Suppressor macrophage (primary cell): ENCODE data around the gene GNA12.
"Not testable (repeated sequence)": the region's sequence is repeated elsewhere in the genome, so short reads cannot be mapped to it uniquely, and the experiment has no call there.

Experiments
- DNase-seq, 4 experiments: peaks; one replicate each; pipeline ENCODE4 v3.0.0-alpha.2; 2020 to 2022

The GNA12 gene

GRCh38 chr7:2743523-2744185 is 100.5 kb downstream of the GNA12 start:
- DNase-seq = not testable (repeated sequence)

DNA sequence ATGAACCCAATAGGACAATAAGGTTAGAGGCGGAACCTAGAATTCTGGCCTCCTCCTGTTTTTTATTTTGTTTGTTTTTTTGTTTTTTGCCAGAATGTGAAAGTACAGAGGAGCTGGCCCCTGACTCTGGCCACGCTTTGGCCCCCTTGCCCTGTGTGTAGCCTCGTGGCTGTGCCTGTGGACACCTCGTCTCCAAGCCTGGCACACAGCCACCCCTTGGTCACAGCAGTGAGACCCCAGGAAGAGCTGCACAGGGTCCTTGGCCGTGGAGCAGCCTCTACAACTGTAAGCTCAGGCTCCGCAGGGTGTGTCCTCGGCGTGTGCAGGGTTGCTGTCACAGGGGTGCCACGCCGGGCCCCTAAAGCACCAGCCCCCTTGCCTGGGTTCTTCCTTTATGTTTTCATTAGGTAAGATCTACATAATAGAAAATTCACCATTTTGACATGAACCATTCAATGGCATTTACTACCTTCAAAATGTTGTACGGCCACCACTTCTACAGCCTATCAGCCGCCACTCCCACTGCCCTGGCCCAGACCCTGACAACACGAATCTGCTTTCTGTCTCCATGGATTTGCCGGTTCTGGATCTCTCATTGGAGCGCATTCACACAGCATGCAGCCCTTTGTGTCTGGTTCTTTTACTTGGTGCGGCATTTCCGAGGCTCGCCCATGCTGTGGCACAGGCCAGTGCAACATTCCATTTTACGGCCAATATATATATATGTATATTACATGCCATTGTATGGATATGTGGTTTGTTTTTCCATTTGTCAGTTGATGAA is 105.2 kb downstream of the GNA12 start:
- peak in 1 of 4 experiments; percentile 3 for DNase-seq

- DNase-seq = peak; percentile 85 to 96 (median 88)
Measured at GRCh38 chr7:2737771-2738540, 106.2 kb downstream of the GNA12 start.

- DNase-seq = peak in 1 of 4 experiments; percentile 2
Measured at GRCh38 chr7:2737005-2737743, 106.9 kb downstream of the GNA12 start.

DNA sequence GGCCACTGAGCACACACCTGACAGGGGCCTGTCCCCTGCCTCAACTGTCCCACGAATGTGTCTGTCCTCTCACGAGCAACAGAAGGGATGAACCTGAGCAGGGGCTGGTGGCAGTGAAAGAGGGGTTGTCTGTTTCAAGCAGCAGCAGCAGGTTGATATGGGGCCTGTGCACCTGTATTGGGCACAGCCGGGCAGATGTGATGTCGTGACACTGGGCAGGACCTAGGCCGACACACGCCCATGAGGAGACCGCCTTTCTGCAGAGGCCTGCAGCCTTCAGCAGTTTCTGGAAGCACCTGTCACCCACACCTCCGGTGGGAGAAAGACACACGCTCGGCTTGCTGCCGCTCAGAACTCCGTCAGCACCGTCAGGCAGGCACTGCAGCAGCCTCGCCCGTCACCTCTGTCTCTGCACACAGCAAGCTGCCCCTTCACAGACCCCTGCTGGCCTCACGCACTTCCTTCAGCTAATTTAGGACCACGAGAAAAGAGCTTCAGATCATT is 107.6 kb downstream of the GNA12 start:
- DNase-seq = no peak

DNA sequence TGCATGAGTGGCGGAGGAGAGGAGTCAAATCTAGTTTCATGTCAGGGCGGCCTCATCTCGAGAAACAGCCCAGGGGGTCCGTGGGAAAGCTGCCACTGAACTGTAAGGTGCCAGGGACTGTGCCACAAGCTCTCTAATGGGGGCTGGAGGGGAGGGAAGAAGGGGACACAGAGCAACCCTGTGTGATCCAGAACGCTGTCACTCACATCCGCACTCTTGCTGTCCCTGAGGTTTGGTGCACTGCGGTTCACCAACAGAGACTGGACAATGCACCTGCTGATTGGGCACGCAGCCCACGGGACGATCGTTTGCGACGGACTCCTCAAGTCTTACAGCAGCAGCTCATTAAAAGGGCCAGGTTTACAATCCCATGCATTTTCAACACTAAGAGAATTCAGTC is 108.4 kb downstream of the GNA12 start:
- DNase-seq = peak in 1 of 4 experiments; percentile 9

- DNase-seq = peak; percentile 85 to 94 (median 92)
Measured at GRCh38 chr7:2734751-2735571, 109.1 kb downstream of the GNA12 start.

DNA sequence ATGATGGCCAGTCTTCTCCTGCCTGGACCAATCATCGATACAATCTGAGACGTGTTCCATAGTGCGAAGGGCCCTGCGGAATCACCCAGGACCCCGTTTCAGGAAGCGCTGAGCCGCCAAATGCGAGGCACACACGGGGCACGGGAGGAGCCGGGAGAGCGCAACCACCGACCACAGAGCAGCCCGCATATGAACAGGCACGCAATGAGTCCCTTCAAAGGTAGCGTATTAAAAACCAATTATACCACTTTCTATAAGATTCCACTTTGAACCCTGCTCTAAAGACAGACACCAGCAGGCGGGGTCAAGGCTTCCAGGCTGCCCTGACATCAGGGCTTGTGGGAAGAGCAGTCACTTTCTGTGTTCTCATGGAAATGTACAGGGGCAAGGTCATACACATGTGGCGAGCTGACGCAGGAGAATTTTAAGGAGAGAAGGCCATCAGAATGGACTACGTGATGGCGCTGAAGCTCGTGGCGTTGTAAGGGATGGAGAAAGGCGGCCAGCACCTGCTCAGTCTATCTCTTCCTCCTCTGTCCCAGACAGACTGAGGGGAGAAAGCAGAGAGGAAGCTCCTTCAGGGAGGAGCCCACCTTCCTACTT is 109.9 kb downstream of the GNA12 start:
- peak; percentile 51 to 77 (median 60) for DNase-seq

- DNase-seq = peak; percentile 21 to 58 (median 48)
Measured at GRCh38 chr7:2732959-2733584, 111.0 kb downstream of the GNA12 start.

GRCh38 chr7:2732388-2732787 is 111.7 kb downstream of the GNA12 start:
- no peak for DNase-seq

GRCh38 chr7:2730846-2731770 is 113.0 kb downstream of the GNA12 start:
- peak in 1 of 4 experiments; percentile 27 for DNase-seq

GRCh38 chr7:2729893-2730716 is 114.0 kb downstream of the GNA12 start:
- peak in 2 of 4 experiments; percentile 40 to 41 for DNase-seq

DNA sequence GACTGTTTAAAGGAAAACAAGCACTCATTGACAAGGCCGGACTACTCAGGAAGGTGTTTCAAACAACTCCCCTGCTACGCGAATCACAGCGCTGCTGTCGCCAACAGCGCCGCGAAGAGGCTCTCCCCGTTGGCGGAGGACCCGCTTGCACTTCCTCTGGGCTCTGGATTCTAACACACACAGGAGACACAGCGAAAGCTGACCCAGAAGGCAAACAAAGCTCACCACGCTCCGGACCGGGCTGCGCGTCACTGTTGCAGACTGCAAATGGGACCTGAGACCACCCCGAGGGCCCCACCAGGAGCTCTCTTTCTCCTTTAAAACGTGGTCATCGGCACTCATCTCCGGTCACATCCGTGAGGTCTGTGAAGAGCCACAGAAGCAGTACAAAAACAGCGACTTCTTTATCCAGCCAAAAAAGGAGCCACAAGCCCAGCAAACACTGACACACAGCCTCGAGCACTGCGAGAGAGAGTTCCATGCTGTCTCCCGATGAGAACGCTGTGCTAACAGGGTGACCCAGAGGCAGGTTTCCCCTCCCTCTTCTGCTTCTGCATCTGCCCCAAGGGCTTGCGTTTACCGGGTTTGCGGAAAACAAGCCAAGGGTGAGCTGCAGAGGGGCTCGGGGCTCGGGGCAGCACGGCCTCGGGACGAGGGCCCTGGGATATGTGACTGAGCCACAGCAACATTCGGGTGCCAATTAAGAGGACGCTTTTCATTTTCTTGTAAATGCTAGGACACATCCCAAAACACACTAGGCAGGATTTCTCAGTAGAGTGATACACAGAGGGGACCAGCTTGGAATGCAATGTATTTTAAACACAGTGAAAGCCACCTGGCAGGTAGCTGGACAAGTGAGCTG is 114.8 kb downstream of the GNA12 start:
- DNase-seq = peak in 2 of 4 experiments; percentile 49 to 57

DNA sequence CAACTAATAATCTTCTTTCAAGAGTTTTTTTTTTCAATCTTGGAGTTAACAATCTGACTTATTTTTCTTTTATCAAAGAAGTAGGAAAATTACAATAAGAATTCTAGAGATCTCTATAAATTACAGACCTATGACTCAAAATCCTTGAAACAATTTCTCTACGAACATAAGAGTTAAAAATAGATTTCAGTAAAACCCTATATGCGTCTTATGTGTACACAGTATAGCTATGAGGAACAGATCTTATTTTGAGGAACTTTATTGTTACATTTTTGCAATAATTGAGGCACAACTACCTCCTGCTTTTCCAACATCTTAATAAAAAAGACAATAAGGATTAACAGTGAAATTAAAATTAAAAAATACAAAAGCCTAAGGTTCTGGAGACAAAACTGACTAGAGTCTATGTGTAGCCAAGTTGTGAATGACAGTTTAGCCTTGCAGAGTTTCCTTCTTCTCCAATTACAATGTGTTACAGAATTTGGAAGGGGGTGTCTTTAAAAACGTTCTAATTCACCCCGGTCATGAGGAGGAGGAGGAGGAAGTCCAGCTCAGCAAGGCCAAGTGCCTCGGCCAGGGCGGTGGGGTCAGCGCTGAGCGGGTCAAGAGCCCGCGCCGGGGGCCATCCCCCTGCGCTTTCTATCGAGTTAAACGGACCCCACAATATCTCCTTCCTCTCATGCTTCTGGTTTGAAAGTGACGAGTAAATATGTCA is 115.6 kb downstream of the GNA12 start:
- DNase-seq = peak; percentile 51 to 81 (median 77)

GRCh38 chr7:2727206-2727605 is 116.9 kb downstream of the GNA12 start:
- DNase-seq = not testable (repeated sequence)

GRCh38 chr7:2726316-2727018 is 117.6 kb downstream of the GNA12 start:
- no peak for DNase-seq
